HG03139 (cell line): ENCODE data around the gene ACOT11.
"Not testable (repeated sequence)": the region's sequence is repeated elsewhere in the genome, so short reads cannot be mapped to it uniquely, and the experiment has no call there.

ENCODE experiments used
- ATAC-seq: cut with Tn5 transposase; IDR thresholded peaks from one replicate; pipeline ENCODE4 v1.9.1; 2021; ENCODE audit not compliant: unreplicated experiment

The ACOT11 gene

DNA sequence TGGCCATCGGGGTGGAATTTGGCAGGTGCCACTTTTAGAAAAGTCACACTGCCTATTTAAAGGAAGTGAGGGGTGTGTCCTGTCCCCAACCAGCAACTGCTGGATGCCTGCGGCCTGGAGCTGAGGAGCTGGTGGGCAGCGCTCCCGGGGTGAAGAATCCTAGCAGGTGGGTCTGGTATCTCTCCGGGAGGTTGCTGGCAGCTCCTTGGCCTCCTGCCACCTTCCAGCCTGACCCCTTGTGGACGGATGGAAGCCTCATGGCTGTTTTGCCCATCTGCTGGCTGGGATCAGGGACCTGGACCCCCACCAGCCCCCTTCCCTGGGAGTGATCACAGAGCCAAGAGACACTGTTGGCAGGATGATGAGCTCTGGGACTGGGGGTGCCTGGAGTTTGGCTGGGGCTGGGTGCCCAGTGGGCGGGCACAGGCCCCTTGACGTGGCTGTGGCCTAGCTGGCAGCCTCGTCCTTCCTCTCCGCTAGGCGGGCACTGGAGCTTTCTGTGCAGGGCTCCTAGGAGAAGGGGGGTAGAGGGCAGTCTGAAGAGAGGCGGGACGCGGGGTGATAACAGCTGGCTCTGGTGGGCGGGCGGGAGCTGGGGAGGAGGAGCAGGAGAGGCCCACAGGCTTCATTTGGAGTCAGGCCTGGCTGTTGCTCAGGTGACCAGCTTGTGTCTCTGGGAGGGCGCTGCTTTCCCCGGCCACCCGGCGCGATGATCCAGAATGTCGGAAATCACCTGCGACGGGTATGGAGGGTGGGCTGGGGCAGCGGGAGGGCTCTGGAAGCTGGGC is at the start of gene ACOT11:
TSS of gene ACOT11 (plus strand) at position 628 of the 788 bp plus-strand sequence. CDS start at position 710, 82 bp downstream.
- ATAC-seq = no peak

DNA sequence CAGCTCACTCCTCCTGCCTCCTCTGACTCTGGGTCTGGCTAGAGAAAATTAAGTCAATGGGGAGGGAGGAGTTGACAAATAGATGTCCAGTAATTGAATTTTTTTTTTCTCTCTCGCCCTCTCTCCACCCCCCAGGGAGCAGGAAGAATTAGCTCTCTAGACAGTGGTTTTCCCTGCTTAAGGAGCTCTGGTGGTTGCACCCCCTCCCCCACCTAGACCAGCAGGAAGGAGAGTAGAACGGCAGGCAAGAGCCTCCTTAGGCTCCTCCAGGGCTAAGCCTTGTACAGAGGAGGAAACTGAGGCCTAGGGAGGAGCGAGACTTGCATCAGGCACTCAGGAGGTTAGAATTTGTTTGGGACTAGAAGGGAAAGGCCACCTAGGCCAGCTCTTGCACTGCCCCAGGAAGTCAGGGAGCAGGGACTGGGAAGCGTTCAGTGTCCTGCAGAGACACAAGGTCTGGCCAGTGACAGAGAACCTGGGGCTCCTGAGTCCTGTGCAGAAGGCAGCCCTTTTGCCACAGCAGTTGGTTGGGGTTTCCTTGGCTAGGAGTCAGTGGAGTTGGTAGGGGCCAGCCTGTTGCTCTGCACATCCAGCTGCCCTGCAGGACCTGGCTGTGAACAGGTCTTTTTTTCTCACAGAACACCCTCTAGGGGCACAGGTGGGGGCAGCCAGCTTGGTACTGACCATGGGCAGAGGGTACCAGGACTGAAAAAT is 49.5 kb upstream of the ACOT11 start:
- ATAC-seq = no peak

DNA sequence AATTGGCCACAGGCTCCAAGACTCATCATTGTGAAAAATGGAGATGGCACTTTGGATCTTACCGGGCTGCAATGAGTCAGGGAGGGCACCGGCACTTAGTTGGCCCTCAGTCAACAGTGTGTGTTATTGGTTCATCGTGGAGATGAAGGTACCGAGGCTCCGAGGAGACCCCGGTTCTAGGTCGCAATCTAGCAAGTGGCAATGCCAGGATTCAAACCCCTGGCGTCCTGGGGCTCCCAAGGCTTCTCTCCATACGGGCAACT is 49.0 kb upstream of the ACOT11 start:
- ATAC-seq = no peak

DNA sequence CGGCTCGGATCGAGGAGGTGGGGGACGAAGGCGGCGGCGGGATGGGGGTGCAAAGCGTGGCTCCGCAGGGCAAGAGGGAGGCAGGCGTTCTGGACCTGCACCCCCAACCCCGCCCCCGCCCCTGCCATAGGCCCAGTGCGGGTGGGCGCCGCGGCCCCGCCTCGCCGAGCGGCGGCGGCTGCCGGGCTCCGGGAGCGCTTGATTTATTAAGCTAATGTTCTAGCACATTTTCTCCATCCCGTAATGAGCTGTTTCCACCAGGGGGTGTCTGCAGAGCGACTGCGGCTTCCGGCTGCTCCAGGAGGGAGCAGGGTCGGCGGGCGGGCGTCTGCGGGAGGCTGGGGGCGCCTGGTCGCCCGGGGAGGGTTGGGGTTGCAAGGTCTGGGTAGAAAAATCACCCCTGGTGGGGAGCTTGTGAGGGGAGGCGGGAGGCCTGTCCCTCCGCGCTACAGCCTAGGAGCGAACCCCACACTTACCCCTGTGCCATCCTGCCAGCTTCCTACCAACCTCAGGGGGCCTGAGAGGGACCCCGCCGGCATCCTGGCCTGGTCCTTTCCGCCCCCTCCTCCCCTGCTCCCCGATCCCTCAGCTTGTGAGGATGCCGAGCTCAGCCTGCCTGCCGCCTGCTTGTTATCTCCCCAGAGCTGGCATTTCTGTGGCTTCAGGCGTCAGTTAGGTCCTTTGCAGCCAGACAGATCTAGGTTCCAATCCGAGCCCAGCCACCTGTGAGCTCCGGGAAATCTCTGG is 48.5 kb upstream of the ACOT11 start:
- no peak for ATAC-seq

DNA sequence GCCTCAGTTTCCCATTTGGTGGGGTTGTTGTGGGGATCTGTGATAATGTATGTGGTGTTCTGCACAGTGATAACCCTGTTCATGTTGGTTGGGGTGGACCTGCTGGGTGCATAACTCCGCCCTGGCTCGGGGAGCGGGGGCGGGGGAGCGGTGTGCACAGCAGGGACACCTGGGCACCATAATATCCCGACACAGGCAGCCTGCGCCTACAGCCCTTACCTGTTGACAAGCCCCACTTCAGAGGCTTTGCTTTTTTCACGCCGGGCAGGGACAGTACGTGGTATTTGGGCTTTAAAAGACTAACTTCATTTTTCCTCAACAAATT is 48.0 kb upstream of the ACOT11 start:
- ATAC-seq = no peak

DNA sequence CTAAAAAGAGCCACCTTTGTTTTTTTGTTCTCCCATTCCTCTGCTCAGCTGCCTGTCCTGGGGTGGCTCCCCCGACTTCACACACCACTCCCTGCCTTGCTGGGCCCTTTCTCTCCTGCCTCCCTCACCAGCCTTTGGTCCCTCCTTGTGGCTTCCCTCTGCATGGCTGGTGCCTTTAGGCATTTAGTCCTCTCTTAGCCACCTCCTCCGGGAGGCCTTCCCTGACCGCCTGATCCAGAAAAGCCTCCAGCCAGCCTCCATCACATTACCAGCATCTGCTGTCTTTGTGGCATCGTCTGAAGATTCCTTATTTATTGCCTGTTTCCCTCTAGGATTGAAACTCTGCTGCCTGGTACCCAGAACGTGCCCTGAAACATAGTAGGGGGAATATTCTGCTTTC is 46.2 kb upstream of the ACOT11 start:
- no peak for ATAC-seq

DNA sequence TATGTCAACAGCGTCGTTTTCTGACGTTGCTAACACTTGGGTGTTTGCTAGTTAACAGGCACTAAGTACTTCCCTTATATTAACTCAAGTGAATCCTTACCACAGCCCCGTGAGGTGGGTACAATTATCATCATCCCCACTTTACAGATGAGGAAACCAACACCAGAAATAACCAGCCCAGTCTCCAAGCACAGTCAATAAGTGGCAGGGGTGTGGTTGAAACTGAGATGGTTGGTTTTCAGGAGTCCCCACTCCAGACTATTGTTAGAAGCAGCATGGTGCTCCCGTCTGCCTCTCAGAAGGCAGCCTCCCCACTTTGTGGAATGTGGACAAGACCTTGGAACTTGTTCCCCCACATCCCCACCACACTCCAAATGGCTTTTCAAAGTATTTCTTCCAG is 45.7 kb upstream of the ACOT11 start:
- ATAC-seq = no peak

DNA sequence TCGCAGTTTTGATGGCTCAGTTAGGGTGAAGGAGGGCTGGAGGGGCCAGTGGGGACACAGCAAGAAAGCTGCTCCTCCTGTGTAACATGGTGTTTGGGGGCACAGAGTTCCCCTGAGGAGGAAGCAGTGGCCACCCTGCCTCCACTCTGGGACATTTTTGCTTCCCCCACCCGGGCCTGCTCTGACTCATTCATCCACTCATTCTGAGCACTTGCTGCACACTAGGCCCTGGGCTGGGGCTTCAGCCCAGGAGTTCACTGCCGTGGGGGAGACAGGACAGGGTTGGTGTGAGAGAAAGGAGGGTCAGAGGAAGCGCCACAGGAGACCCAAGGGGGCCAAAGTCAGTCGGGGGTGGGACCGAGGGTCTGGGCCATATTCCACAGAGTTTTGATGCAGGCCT is 41.4 kb upstream of the ACOT11 start:
- ATAC-seq = no peak

DNA sequence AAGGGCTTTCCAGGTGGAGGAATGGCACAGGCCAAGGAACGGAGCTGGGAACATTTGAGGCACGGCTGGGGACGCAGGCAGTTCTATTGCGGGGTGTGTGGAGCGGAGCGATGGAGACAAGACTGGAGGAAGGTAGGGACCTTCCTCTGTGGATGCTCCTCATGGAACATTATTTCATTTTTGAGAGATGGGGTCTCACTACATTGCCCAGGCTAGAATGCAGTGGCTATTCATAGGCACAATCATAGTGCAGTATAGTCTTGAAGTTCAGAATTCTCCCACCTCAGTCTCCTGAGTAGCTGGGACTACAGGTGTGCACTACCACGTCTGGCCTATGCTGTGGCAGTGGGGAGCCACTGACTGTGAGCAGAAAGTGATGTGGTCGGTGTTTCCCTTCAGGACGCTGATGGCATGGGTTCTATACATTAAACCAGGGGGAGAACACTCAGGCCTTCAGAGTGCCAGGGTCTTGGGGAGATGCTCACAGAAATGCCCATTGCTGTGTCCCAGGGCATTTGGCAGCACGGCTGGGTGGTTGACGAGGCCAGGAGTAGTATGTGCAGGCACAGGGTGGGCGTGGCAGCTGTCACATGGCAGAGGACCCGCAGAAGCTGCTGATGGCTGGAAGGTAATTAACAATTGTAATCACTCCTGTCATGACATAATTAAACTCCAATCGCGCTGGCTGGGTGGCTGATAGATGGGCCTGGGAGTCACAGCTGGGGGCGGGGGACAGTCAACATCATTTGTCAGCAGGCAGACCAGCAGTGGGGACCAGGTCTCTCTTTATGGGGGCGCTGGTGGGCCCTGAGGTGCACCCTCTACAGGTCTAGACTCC is 40.8 kb upstream of the ACOT11 start:
- no peak for ATAC-seq

DNA sequence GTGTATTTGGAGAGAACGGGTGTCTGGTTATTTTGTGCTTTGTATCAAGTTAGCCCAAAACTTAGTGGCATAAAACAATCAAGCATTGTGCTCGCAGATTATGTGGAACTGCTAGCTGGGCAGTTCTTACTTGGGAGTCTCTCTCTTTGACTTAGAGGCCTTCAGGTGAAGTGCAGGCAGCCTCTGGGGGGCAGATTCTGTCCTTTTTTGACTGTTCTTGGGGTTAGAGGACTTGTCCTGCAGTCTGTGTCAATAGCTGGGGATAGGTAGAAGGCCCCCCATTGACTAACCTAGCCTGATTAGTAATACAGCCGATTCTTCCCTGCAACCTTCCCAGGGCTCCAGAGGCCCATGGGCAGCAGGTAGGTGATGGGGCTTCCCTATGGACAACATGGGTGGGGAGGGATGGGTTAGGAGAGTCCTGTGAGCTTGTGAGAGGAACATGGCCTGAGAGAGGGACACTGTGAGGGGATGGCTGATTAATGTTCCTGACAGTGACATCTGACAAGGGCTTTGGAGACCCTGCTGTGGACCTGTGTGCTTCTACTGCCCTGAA is 37.2 kb upstream of the ACOT11 start:
- ATAC-seq = no peak

DNA sequence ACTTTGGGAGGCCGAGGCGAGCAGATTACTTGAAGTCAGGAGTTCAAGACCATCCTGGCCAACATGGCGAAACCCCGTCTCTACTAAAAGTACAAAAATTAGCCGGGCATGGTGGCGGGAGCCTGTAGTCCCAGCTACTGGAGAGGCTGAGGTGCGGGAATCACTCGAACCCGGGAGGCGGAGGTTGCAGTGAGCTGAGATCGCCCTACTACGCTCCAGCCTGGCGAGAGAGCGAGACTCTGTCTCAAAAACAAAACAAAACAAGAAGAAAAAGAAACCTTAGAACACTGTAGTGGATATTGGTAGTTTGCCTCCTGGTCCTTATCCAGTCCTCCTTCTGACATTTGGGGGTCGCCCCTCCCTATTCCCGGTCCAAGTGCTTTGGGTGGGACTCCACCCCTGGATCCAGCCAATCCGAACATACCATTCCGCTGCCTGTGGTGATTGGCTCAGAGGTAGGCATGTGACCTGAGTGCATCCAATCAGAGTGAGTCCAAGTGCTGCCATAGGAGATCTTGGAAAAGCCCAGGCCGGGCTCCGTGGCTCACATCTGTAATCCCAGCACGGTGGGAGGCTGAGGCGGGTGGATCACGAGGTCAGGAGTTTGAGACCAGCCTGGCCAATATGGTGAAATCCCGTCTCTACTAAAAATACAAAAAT is 34.0 kb upstream of the ACOT11 start:
- not testable (repeated sequence) for ATAC-seq

DNA sequence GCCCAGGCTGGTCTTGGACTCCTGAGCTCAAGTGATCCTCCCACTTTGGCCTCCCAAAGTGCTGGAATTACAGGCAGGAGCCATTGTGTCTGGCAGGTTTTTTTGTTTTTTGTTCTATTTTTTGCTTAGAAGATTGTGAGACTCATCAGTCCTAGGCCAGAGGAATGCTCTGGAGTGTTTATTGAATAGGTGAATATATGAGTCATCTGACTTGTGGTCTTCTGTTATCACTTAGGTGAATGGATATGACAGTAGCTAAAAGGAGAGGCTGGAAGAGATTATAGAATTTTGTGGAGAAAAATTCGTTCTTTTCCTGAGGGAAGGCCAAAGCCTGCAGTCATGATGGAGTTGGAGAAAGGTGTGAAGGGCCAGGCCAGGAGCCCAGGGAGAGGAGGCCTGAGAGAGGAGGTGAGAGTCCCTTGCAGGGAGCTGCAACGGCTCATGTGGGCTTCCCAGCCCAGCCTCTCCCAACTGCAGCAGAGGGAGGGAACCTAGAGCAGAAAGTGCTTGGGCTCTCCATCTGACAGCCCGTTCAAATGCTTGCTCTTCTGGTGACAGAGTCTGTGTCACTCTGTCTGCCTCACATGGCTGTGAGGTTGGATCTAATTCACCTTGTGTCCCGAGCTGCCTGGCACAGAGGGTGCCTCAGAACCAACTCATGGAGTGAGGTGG is 31.6 kb upstream of the ACOT11 start:
- no peak for ATAC-seq

DNA sequence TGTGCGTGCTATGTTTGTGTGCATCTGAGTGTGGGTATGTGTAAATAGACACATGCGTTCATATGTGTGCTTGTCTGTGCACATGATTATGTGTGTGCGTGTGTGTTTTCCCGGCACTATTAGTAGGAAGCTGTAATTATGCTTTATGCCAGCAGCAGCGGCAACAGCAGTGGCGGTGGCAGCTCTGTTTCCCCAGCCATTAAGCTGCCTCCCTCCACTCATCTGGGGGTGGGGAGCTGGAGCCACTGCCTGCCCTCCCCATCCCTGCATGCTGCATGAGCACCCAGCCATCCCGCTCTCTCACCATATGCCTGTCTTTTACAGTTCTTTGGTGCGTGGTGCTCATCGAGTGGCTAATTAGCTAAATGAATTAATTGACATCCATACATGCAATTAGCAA is 30.5 kb upstream of the ACOT11 start:
- ATAC-seq = no peak

DNA sequence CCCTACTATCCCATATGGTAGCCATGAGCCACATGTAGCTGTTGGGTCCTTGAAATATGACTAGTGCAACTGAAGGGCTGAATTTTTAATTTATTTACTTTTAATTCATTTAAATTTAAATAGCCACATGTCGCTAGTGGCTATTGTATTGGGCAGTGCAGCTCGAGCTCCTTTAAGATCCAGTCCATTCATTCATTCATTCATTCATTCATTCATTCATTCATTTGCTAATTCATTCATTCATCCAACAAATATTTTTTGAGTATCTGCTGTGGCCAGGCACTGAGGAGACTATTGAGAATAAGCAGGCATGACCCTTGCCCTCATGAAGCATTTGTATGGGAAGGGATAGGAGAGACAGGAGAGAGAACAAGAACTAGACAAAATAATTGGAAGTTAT is 29.5 kb upstream of the ACOT11 start:
- ATAC-seq = no peak

DNA sequence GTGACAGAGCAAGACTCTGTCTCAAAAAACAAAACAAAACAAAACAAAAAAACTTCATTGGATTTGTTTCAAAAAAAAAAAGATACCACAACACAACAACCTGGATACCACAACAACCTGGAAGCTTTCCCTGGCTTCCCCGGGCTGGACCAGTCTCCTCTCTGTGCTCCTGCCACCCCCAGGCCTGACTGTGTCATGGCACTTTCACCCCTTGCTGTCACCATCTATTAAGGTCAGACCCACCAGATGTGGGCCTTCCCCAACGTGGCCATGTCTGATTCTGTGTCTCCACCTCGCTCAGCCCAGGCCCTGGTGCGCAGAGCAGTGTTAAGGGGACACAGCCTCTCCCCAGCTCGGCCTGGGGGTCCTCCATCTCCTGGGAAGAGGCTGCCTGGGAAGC is 28.3 kb upstream of the ACOT11 start:
- no peak for ATAC-seq

DNA sequence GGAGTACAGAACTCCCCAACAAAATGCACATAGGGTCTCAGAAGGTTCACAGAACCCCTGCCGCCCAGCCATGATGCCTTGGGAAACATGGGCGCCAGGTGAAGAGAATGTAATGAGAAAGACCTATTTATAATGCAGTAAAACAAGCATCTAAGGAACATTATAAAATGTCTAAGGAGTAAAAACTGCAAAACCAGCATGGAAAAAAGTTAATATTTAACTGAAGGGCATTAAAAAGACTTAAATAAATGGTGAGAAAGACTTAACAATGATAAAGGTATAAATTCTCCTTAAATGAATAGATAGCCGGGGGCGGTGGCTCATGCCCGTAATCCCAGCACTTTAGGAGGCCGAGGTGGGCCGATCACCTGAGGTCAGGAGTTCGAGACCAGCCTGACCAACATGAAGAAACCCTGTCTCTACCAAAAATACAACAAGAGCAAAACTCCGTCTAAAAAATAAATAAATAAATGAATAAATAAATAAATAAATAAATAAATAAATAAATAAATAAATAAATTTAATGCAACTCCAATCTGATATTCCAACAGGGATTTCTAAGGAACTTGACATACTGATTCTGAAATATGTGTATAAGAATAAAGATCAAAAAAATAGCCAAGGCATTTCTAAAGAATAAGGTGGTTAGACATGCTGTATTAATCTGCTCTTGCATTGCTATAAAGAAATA is 27.3 kb upstream of the ACOT11 start:
- no peak for ATAC-seq

DNA sequence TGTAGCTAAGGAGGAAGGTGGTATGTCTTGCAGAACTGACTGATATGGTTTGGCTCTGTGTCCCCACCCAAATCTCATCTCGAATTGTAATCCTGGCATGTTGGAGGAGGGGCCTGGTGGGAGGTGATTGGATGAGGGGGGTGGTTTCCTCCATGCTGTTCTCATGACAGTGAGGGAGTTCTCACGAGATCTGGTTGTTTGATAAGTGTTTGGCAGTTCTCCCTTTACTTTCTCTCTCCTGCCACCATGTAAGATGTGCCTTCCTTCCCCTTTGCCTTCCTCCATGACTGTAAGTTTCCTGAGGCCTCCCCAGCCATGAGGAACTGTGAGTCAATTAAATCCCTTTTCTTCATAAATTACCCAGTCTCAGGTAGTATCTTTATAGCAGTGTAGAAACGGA is 21.5 kb upstream of the ACOT11 start:
- not testable (repeated sequence) for ATAC-seq

DNA sequence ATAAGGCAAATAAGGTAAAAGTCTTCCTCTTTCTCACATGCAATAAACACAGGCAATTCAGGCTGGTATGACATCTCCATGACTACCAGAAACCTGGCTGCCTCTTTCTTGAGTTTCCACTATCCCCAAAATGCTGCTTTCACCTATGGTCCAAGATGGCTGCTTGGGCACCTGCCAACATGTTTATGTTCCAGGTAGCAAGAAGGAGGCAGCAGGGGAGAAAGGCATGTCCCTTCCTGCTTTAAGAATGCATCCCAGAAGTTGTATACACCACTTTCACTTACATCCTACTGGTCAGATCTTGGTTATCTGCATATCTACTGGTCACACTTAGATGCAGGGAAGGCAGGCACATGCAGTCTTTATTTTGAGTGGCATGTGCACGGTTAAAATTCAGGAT is 19.4 kb upstream of the ACOT11 start:
- no peak for ATAC-seq

DNA sequence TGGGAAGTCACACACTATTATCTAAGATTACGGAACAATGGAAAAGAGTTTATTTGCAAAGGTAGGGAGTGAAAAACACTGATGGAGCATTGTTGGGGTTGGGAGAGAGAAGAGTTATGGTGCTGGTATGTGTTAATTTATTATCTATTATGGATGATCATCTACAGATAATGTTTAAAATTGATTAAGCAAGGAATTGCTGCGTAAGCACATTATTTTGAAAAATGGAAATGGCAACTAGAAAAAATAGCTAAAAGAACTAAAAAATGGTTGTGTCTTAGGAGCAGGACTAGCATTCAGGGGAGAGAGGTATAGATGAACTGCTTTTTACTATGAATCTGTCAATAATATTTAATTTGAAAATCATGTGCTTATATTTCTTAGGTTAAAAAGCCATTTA is 16.0 kb upstream of the ACOT11 start:
- no peak for ATAC-seq
